ENCODE results near the gene SESTD1.

- TF ChIP-seq FOSL2 (IDR thresholded peaks at IDR 0.05) (no peak), FOSL2 (CRISPR knock-in tag; IDR thresholded peaks at IDR 0.05) (no peak), REST (IDR thresholded peaks at IDR 0.05) (no peak), GATA3 (IDR thresholded peaks at IDR 0.05; ENCODE audit: borderline replicate concordance) (no peak), SMC3 (IDR thresholded peaks at IDR 0.05) (no peak), POLR2AphosphoS2 (conservative IDR thresholded peaks at IDR 0.05; ENCODE audit: low read length) (no peak), CTCF (IDR thresholded peaks at IDR 0.05) (no peak), EP300 (IDR thresholded peaks at IDR 0.05) (no peak), MYC (IDR thresholded peaks at IDR 0.05; ENCODE audit: borderline replicate concordance, low read length) (no peak), ESRRA (IDR thresholded peaks at IDR 0.05; ENCODE audit: borderline replicate concordance, low read length) (no peak), RNF2 (IDR thresholded peaks at IDR 0.05; ENCODE audit: borderline replicate concordance, low read depth) (no peak)
Observed at GRCh38 chr2:179235463-179236108, 29.0 kb downstream of the SESTD1 start.
